Measurements from ENCODE around the gene ANKRD27. TPM values are rescaled to one million over a fixed set of nuclear protein-coding genes. Genes with fewer than 3 reads are reported as not detected.
"Not testable (repeated sequence)": the region's sequence is repeated elsewhere in the genome, so short reads cannot be mapped to it uniquely, and the experiment has no call there.

The ANKRD27 gene
- total RNA-seq, 2 experiments from 2014 or later: 16.5 to 17.6 TPM

DNA sequence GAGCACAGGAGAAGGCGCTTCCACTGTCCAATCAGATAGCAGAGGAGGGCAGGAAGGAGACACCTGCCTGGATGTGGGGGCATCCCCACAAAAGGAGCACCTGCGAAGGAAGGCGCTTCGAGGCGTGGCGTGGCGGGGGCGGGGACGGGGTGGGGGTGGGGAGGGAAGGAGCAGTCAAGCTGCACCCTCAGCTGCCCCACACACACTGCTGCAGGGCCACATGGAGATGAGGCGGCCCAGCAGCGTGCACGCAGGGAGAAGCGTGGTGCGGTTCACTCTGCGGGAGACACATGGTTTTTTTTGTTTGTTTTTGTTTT, 21.4 kb downstream of the ANKRD27 start:
- Mint-ChIP-seq H3K9me3 (no peaks in the 10 kb centered on the region), H3K27me3 (no peaks in the 10 kb centered on the region), H3K27ac (no peak overlapping the region), H3K36me3 (ENCODE audit: low read depth) (peaks cover 48% of the 10 kb centered on the region), H3K4me1 (ENCODE audit: low read depth) (no peaks in the 10 kb centered on the region), H3K4me3 (no peak overlapping the region)
- intact Hi-C loops (cut with DNase I, micrococcal nuclease): no loop called here
- DNase-seq (no peak), ATAC-seq (ENCODE audit: poor library complexity) (no peak)
- H3K36me3 ChIP-seq (ENCODE audit: insufficient read depth, low read length): peaks cover 51% of the 10 kb centered on the region
- TF ChIP-seq, protein P1, sequence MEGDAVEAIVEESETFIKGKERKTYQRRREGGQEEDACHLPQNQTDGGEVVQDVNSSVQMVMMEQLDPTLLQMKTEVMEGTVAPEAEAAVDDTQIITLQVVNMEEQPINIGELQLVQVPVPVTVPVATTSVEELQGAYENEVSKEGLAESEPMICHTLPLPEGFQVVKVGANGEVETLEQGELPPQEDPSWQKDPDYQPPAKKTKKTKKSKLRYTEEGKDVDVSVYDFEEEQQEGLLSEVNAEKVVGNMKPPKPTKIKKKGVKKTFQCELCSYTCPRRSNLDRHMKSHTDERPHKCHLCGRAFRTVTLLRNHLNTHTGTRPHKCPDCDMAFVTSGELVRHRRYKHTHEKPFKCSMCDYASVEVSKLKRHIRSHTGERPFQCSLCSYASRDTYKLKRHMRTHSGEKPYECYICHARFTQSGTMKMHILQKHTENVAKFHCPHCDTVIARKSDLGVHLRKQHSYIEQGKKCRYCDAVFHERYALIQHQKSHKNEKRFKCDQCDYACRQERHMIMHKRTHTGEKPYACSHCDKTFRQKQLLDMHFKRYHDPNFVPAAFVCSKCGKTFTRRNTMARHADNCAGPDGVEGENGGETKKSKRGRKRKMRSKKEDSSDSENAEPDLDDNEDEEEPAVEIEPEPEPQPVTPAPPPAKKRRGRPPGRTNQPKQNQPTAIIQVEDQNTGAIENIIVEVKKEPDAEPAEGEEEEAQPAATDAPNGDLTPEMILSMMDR (IDR thresholded peaks at IDR 0.05): no peak
- H3K27ac ChIP-seq (ENCODE audit: low read depth in 1 of 2, low read length in 2 of 2): no peak overlapping the region
- no peak overlapping the region for H3K4me3 ChIP-seq (ENCODE audit: low read length)
- no peaks in the 10 kb centered on the region for H3K4me1 ChIP-seq (ENCODE audit: insufficient read depth, low read length)
- H3K9me3 ChIP-seq (ENCODE audit: control insufficient read depth in 1 of 2, insufficient read depth in 1 of 2, low read length in 2 of 2): no peaks in the 10 kb centered on the region
- no peaks in the 10 kb centered on the region for H3K27me3 ChIP-seq (ENCODE audit: control insufficient read depth in 1 of 2, insufficient read depth in 2 of 2, low read length in 2 of 2)
- CTCF ChIA-PET: no interaction called here
- POLR2A ChIA-PET: no interaction called here

DNA sequence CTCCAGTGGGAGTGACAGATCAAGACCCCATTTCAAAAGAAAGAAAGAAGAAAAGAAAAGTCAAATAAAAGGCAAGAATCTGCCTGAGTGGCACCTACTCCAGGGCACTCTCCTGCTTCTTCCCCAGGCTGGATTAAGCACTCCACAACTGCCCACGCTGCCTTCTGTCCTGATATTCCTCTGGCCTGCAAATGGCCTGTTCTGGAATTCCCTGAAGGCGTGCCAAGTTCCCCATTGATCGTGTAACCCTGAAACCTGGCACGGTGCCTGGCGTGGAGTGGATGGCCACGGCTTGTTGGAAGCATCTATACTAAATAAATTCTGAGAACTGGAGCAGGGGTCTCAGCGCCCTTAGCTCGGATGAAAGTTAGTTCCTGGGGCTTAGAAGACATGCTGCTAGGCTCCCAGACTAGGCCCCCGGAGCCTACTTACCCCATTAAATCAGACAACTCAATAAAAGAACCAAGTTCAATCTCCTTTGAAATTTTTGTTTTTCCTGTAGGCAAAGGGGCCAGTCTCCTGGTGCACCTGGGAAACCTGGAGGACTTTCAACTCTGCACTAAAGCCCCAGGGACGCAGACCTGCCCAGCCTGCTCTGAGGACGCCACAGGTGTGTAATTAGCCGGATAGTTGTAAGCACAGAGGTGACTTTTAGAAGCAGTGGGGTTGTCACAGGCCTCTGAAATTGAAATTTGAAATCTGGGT, 21.9 kb downstream of the ANKRD27 start:
- H3K9me3 ChIP-seq (ENCODE audit: control insufficient read depth in 1 of 2, insufficient read depth in 1 of 2, low read length in 2 of 2): no peaks in the 10 kb centered on the region
- ChIA-PET POLR2A (no interaction called here), CTCF (no interaction called here)
- no peaks in the 10 kb centered on the region for H3K9me3 Mint-ChIP-seq
- H3K4me1 ChIP-seq (ENCODE audit: insufficient read depth, low read length): no peaks in the 10 kb centered on the region
- H3K36me3 ChIP-seq (ENCODE audit: insufficient read depth, low read length): peaks cover 49% of the 10 kb centered on the region
- H3K27me3 ChIP-seq (ENCODE audit: control insufficient read depth in 1 of 2, insufficient read depth in 2 of 2, low read length in 2 of 2): no peaks in the 10 kb centered on the region
- no peaks in the 10 kb centered on the region for H3K27me3 Mint-ChIP-seq
- no peak overlapping the region for H3K27ac Mint-ChIP-seq
- TF ChIP-seq, protein P1 (IDR thresholded peaks at IDR 0.05): no peak
- no peak overlapping the region for H3K4me3 ChIP-seq (ENCODE audit: low read length)
- no peak for ATAC-seq (ENCODE audit: poor library complexity)
- peaks cover 48% of the 10 kb centered on the region for H3K36me3 Mint-ChIP-seq (ENCODE audit: low read depth)
- intact Hi-C loops (cut with DNase I, micrococcal nuclease): no loop called here
- H3K4me3 Mint-ChIP-seq: no peak overlapping the region
- H3K4me1 Mint-ChIP-seq (ENCODE audit: low read depth): no peaks in the 10 kb centered on the region
- DNase-seq: no peak
- no peak overlapping the region for H3K27ac ChIP-seq (ENCODE audit: low read depth in 1 of 2, low read length in 2 of 2)

DNA sequence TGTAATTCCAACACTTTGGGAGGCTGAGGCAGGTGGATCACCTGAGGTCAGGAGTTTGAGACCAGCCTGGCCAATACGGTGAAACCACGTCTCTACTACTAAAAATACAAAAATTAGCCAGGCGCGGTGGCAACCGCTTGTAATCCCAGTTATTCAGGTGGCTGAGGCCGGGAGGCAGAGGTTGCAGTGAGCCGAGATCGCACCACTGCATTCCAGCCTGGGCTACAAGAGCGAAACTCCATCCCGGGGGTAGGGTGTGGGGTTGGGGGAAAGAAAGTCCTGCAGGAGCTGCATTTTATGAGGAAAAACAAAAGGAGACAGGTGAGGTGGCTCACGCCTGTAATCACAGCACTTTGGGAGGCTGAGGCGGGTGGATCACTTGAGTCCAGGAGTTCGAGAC, 22.6 kb downstream of the ANKRD27 start:
- H3K9me3 ChIP-seq (ENCODE audit: control insufficient read depth in 1 of 2, insufficient read depth in 1 of 2, low read length in 2 of 2); H3K27me3 Mint-ChIP-seq; H3K27ac Mint-ChIP-seq; H3K4me3 Mint-ChIP-seq; H3K4me1 ChIP-seq (ENCODE audit: insufficient read depth, low read length); intact Hi-C loops (cut with DNase I, micrococcal nuclease); ATAC-seq (ENCODE audit: poor library complexity); H3K27ac ChIP-seq (ENCODE audit: low read depth in 1 of 2, low read length in 2 of 2); H3K27me3 ChIP-seq (ENCODE audit: control insufficient read depth in 1 of 2, insufficient read depth in 2 of 2, low read length in 2 of 2); CTCF ChIA-PET; POLR2A ChIA-PET; DNase-seq; H3K4me1 Mint-ChIP-seq (ENCODE audit: low read depth); H3K9me3 Mint-ChIP-seq; H3K4me3 ChIP-seq (ENCODE audit: low read length): not testable (repeated sequence)
- H3K36me3 Mint-ChIP-seq (ENCODE audit: low read depth): peaks cover 52% of the 10 kb centered on the region
- H3K36me3 ChIP-seq (ENCODE audit: insufficient read depth, low read length): peaks cover 50% of the 10 kb centered on the region

DNA sequence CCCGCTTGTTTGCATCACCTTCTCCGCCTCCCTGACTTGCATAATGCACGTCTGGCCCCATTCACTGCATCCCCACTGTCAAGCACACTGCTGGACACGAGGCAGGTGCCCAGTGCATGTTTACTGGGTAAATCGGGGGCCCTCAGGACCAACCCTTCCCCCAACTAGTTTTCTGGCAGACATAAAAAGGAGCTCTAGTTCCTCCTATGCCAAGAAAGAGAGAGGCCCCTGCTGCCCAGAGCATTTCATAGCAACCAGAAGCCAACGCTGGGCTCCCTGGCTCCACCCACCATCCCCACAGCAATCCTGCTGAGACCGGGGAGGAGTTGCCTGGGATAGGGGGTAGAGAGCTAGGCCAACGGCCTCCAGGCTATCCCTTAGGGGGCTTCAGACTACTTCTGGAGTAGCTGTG, 23.2 kb downstream of the ANKRD27 start:
- Histone ChIP-seq H3K4me3 (ENCODE audit: low read length) (no peak overlapping the region), H3K9me3 (ENCODE audit: control insufficient read depth in 1 of 2, insufficient read depth in 1 of 2, low read length in 2 of 2) (no peaks in the 10 kb centered on the region), H3K36me3 (ENCODE audit: insufficient read depth, low read length) (peaks cover 51% of the 10 kb centered on the region), H3K27me3 (ENCODE audit: control insufficient read depth in 1 of 2, insufficient read depth in 2 of 2, low read length in 2 of 2) (no peaks in the 10 kb centered on the region), H3K27ac (ENCODE audit: low read depth in 1 of 2, low read length in 2 of 2) (no peak overlapping the region), H3K4me1 (ENCODE audit: insufficient read depth, low read length) (no peaks in the 10 kb centered on the region)
- TF ChIP-seq, protein P1 (IDR thresholded peaks at IDR 0.05): no peak
- no peak overlapping the region for H3K27ac Mint-ChIP-seq
- POLR2A ChIA-PET: no interaction called here
- H3K27me3 Mint-ChIP-seq: no peaks in the 10 kb centered on the region
- intact Hi-C loops (cut with DNase I, micrococcal nuclease): no loop called here
- H3K36me3 Mint-ChIP-seq (ENCODE audit: low read depth): peaks cover 54% of the 10 kb centered on the region
- ATAC-seq (ENCODE audit: poor library complexity) (no peak), DNase-seq (no peak)
- peaks cover 6% of the 10 kb centered on the region for H3K4me1 Mint-ChIP-seq (ENCODE audit: low read depth)
- H3K9me3 Mint-ChIP-seq: no peaks in the 10 kb centered on the region
- CTCF ChIA-PET: no interaction called here
- no peak overlapping the region for H3K4me3 Mint-ChIP-seq

Measured in CD4-positive, alpha-beta T cell (primary cell).